ENCODE results near the gene PTGES3L. TPM values are rescaled to one million over a fixed set of nuclear protein-coding genes. Genes with fewer than 3 reads are reported as not detected.

The PTGES3L gene
- polyA plus RNA-seq, 1 experiment = 1.9 TPM

DNA sequence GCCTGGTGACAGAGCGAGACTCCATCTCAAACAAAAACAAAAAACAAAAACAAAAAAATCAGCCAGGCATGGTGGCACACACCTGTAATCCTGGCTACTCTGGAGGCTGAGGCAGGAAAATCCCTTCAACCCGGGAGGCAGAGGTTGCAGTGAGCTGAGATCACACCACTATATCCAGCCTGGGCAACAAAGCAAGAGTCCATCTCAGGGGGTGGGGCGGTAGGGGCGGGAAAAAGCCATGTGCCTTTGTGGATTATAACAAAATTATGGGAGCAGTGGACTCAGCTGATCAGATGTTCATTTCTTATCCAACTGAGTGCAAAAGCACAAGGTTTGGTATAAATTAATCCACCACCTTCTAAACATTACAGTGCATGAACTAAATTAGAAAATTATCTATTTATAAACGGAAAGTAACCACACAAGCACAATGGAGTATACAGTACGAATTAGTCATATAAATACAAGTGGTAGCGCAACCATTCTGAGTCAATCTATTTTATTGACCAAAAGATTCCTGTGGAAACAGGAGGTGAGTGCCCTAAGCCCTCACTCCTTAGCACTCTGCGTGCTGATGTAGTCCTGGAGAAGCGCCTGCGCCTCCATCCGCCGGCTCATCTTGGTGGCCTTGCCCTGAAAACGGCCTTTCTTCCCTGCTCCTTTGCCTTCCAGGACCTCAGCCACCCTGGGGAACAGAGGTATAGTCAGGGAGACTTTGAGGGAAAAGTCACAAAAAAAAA lies 29.7 kb downstream of the PTGES3L start:
- Histone ChIP-seq H3K4me3 (ENCODE audit: low read depth, low read length) (no peak overlapping the region), H3K9me3 (ENCODE audit: control insufficient read depth, insufficient read depth, low read length) (no peaks in the 10 kb centered on the region), H3K27ac (ENCODE audit: low read depth, low read length) (peak overlapping the region; percentile 24), H3K27me3 (ENCODE audit: control insufficient read depth, insufficient read depth, low read length) (no peaks in the 10 kb centered on the region)
- DNase-seq (ENCODE audit: low read depth, low spot score) = peak; percentile 58
- ChIA-PET CTCF (interaction anchor here (1.3 to 1.4 kb wide), 2 partner anchors 11 to 12 kb away, joined by 3 to 6 read pairs; no protein-coding TSS in a partner anchor), POLR2A (interaction anchor here (0.7 kb wide), 1 partner anchor 32 kb away, joined by 5 read pairs; no protein-coding TSS in a partner anchor)
- TF ChIP-seq, protein P1, sequence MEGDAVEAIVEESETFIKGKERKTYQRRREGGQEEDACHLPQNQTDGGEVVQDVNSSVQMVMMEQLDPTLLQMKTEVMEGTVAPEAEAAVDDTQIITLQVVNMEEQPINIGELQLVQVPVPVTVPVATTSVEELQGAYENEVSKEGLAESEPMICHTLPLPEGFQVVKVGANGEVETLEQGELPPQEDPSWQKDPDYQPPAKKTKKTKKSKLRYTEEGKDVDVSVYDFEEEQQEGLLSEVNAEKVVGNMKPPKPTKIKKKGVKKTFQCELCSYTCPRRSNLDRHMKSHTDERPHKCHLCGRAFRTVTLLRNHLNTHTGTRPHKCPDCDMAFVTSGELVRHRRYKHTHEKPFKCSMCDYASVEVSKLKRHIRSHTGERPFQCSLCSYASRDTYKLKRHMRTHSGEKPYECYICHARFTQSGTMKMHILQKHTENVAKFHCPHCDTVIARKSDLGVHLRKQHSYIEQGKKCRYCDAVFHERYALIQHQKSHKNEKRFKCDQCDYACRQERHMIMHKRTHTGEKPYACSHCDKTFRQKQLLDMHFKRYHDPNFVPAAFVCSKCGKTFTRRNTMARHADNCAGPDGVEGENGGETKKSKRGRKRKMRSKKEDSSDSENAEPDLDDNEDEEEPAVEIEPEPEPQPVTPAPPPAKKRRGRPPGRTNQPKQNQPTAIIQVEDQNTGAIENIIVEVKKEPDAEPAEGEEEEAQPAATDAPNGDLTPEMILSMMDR (IDR thresholded peaks at IDR 0.05; ENCODE audit: low read depth, low read length) = no peak

DNA sequence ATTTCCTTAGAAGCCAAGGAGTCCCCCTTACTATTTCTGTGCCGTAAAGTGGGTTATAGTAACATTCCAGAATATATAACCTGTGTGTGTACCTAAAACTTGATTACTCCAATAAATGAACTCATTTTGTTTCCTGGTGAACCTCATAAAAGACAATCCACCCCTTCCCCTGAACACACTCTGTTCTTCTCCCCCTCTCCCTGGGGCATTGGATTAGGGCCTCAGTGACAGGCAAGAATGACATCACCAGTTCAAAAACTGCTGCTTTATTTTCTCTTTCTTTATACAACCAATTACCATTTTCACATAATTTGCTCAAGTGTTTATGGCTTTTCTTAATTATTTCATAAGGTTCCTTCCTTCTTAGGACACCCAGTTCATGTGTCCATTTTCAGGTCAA lies 33.1 kb downstream of the PTGES3L start:
- TF ChIP-seq, protein P1 (IDR thresholded peaks at IDR 0.05; ENCODE audit: low read depth, low read length) = no peak
- ChIA-PET CTCF (interaction anchor here (0.7 kb wide), 1 partner anchor 1322 kb away, joined by 3 read pairs; no protein-coding TSS in a partner anchor), POLR2A (no interaction called here)
- DNase-seq (ENCODE audit: low read depth, low spot score) = no peak
- H3K4me3 ChIP-seq (ENCODE audit: low read depth, low read length) = no peak overlapping the region
- no peak overlapping the region for H3K27ac ChIP-seq (ENCODE audit: low read depth, low read length)
- H3K27me3 ChIP-seq (ENCODE audit: control insufficient read depth, insufficient read depth, low read length) = no peaks in the 10 kb centered on the region
- no peaks in the 10 kb centered on the region for H3K9me3 ChIP-seq (ENCODE audit: control insufficient read depth, insufficient read depth, low read length)

DNA sequence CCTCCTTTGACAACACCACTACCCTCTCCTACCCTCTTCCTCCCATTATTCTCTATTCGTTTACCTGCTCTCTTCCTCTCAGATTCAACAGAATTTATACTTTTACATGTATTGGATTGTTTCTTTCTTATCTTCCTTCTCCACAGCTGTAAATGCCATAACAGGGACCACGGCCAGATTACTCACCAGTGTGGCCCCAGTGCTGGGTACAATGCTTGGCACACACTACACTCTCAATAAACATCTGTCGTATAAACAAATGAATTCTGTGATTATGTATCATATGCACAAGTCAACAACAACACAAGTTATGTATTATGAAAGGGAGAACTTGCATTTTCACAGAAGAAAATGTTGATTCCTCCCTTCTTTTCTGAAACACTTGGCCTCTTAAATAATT lies 35.7 kb downstream of the PTGES3L start:
- Histone ChIP-seq H3K27ac (ENCODE audit: low read depth, low read length) (no peak overlapping the region), H3K27me3 (ENCODE audit: control insufficient read depth, insufficient read depth, low read length) (peaks cover 4% of the 10 kb centered on the region), H3K4me3 (ENCODE audit: low read depth, low read length) (no peak overlapping the region), H3K9me3 (ENCODE audit: control insufficient read depth, insufficient read depth, low read length) (no peaks in the 10 kb centered on the region)
- ChIA-PET POLR2A (interaction anchor here (0.7 kb wide), 2 partner anchors 96 to 302 kb away, joined by 3 to 6 read pairs; no protein-coding TSS in a partner anchor), CTCF (interaction anchor here (1.4 kb wide), 1 partner anchor 100 kb away, joined by 3 read pairs; the partner anchor contains the start of gene AOC2)
- TF ChIP-seq, protein P1 (IDR thresholded peaks at IDR 0.05; ENCODE audit: low read depth, low read length) = no peak
- no peak for DNase-seq (ENCODE audit: low read depth, low spot score)

DNA sequence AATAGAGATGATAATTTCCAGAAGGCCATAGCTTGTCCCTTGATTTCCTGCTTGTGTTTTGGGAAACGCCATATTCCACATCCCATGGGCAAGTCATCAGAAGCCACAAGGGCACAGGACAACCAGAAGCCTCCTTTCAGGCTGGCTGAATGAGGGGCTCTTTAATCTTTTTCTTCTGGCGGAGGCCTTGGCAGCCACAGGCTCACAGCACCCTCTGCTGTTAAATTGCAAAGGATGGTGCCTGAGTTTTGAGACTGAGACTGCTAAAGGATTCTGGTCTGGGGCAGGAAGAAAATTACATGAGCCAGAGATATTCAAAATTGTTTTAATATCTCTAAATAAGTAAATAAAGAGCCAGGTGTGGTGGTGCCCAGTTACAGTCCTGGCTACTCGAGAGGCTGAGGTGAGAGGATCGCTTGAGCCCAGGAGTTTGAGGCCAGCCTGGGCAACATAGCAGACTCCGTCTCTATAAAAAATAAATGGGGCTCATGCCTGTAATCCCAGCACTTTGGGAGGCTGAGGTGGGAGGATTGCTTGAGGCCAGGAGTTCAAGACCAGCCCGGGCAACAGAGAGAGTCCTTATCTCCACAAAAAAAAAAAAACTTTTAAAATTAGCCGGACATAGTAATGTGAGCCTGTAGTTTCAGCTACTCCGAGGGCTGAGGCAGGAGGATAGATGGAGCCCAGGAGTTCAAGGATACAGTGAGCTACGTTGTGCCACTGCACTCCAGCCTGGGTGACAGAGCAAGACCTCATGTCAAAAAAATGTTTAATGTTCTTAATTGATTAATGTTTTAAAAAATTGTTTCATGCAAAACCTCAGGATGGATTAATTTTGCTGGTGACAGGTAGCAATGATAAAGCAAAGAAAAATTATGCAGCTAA lies 41.9 kb downstream of the PTGES3L start:
- CTCF ChIA-PET = interaction anchor here (0.6 to 4.8 kb wide), 17 partner anchors 9 to 332 kb away, joined by 3 to 98 read pairs (median 4); partner anchors contain the start of genes AOC2, AOC3 and BECN1
- POLR2A ChIA-PET = no interaction called here

More for the DNA sequence above, 41.9 kb downstream of the PTGES3L start:
- Histone ChIP-seq H3K4me3 (ENCODE audit: low read depth, low read length) (no peak overlapping the region), H3K27ac (ENCODE audit: low read depth, low read length) (no peak overlapping the region), H3K9me3 (ENCODE audit: control insufficient read depth, insufficient read depth, low read length) (no peaks in the 10 kb centered on the region), H3K27me3 (ENCODE audit: control insufficient read depth, insufficient read depth, low read length) (peaks cover 13% of the 10 kb centered on the region)
- TF ChIP-seq, protein P1 (IDR thresholded peaks at IDR 0.05; ENCODE audit: low read depth, low read length) = peak; percentile 79
- DNase-seq (ENCODE audit: low read depth, low spot score) = no peak

Data from AG04450 (cell line).